Spleen (tissue), 7 donors: ENCODE measurements around the gene LRP1B.

Experiments
- CTCF ChIP-seq, 11 experiments: fragments of 200-600 bp in 7 of 11; fragments of 450-650 bp in 4 of 11; sonication (generic) in 4 of 11; IDR thresholded peaks in 8 of 11; conservative IDR thresholded peaks in 3 of 11; 1 replicate in 7 of 11; 2 replicates in 4 of 11; pipeline versions ENCODE4 v1.4.0 to v1.8.0; 2016 to 2021; ENCODE audit warnings: antibody characterized with exemption in 11 of 11, inconsistent platforms in 4 of 11, mild to moderate bottlenecking in 1 of 11
- POLR2A ChIP-seq, 3 donors: fragments of 450-650 bp; IDR thresholded peaks; one replicate each; pipeline ENCODE4 v1.5.1; 2017; ENCODE audit warnings: antibody characterized with exemption in 3 of 3, mild to moderate bottlenecking in 1 of 3
- donor health status: DM: no; HTN: no; CAD: no; lungs with moderate emphysema.
- donor health status: DM: no; HTN: no; CAD: no.
- donor health status: DM: no; HTN: no; CAD: no.

DNA sequence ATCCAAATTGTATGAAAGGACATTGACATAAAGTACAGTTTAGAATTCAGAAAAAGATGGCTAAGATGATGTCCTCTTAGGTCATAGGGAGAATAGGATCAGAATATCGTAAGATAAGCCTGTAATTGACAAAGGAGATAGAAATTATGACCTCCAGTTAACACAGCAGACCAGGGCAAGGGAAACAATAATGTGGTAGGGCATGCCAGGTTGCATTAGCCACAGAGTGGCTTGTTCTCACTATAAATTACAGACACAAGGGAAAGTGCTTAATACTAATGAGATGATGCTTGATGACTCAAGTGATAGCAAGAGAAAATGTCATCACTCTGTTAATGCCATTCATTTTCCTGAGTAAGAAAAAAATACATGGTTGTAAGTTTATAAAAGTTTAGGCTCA is 48.9 kb upstream of the LRP1B start:
- TF ChIP-seq POLR2A (IDR thresholded peaks at IDR 0.05), result no peak
- no peak for TF ChIP-seq CTCF (IDR thresholded peaks at IDR 0.05 in 8 of 11, conservative IDR thresholded peaks at IDR 0.05 in 3 of 11)
